ENCODE data around the gene TAOK3. TPM values are rescaled to one million over a fixed set of nuclear protein-coding genes. Genes with fewer than 3 reads are reported as not detected.
A peak's percentile ranks its signal among the peaks of the same experiment; 100 is the strongest.

Gene TAOK3
- total RNA-seq, 1 experiment from 2014 or later, result 55.8 TPM

- intact Hi-C loops (cut with micrococcal nuclease; ENCODE audit: unreplicated experiment), result loop anchor here (1.0 kb wide), 2 partner anchors 33 to 102 kb away; no protein-coding TSS in a partner anchor
- peak overlapping the region; percentile 96 for H3K27ac ChIP-seq
- no peaks in the 10 kb centered on the region for H3K9me2 ChIP-seq (ENCODE audit: insufficient read depth)
- no peaks in the 10 kb centered on the region for H3K9me3 ChIP-seq (ENCODE audit: insufficient read depth, low read depth)
- H3K4me1 ChIP-seq (replicated peaks; ENCODE audit: insufficient read depth), result peaks cover 61% of the 10 kb centered on the region
- peaks cover 30% of the 10 kb centered on the region for H3F3A ChIP-seq (ENCODE audit: insufficient read depth, low read depth)
- H4K20me1 ChIP-seq (ENCODE audit: insufficient read depth), result no peaks in the 10 kb centered on the region
- ChIA-PET CTCF (no interaction called here), POLR2A (ENCODE audit: unreplicated experiment) (no interaction called here)
- peak overlapping the region; percentile 49 for H3K4me3 ChIP-seq
- no peak overlapping the region for H2AFZ ChIP-seq
- BruUV-seq (replicated peaks), result no TSS peak
- peaks cover 36% of the 10 kb centered on the region for H3K79me2 ChIP-seq (ENCODE audit: low read depth)
- H3K36me3 ChIP-seq (ENCODE audit: low read depth), result no peaks in the 10 kb centered on the region
- DNase-seq, result peak in 1 of 2 experiments; percentile 44
- peak overlapping the region; percentile 89 for H3K4me2 ChIP-seq
- TF ChIP-seq CTCF (conservative IDR thresholded peaks at IDR 0.05), result no peak
- no peak for TF ChIP-seq EZH2 (IDR thresholded peaks at IDR 0.05; ENCODE audit: low read depth)
- H3K27me3 ChIP-seq (ENCODE audit: insufficient read depth, low read depth), result no peaks in the 10 kb centered on the region
These were observed 101.5 kb downstream of the TAOK3 start for GRCh38 chr12:118271183-118271582.

GRCh38 chr12:118269806-118270205, 102.9 kb downstream of the TAOK3 start:
- H4K20me1 ChIP-seq (ENCODE audit: insufficient read depth), result no peaks in the 10 kb centered on the region
- H3K36me3 ChIP-seq (ENCODE audit: low read depth), result no peaks in the 10 kb centered on the region
- intact Hi-C loops (cut with micrococcal nuclease; ENCODE audit: unreplicated experiment), result no loop called here
- H3K4me1 ChIP-seq (replicated peaks; ENCODE audit: insufficient read depth), result peaks cover 65% of the 10 kb centered on the region
- H3K79me2 ChIP-seq (ENCODE audit: low read depth), result peaks cover 36% of the 10 kb centered on the region
- H3K9me3 ChIP-seq (ENCODE audit: insufficient read depth, low read depth), result no peaks in the 10 kb centered on the region
- H3F3A ChIP-seq (ENCODE audit: insufficient read depth, low read depth), result peaks cover 30% of the 10 kb centered on the region
- H3K27me3 ChIP-seq (ENCODE audit: insufficient read depth, low read depth), result no peaks in the 10 kb centered on the region
- no peak overlapping the region for H3K4me2 ChIP-seq
- POLR2A ChIA-PET (ENCODE audit: unreplicated experiment), result no interaction called here
- no TSS peak for BruUV-seq (replicated peaks)
- no peak for DNase-seq
- no peaks in the 10 kb centered on the region for H3K9me2 ChIP-seq (ENCODE audit: insufficient read depth)
- H3K27ac ChIP-seq, result peak overlapping the region; percentile 96
- CTCF ChIA-PET, result no interaction called here
- no peak overlapping the region for H3K4me3 ChIP-seq
- H2AFZ ChIP-seq, result no peak overlapping the region
- TF ChIP-seq CTCF (conservative IDR thresholded peaks at IDR 0.05) (no peak), EZH2 (IDR thresholded peaks at IDR 0.05; ENCODE audit: low read depth) (no peak)

- Histone ChIP-seq H4K20me1 (ENCODE audit: insufficient read depth) (no peaks in the 10 kb centered on the region), H3K4me3 (no peak overlapping the region), H3K27ac (no peak overlapping the region), H3K4me2 (no peak overlapping the region), H2AFZ (no peak overlapping the region), H3K4me1 (replicated peaks; ENCODE audit: insufficient read depth) (peaks cover 6% of the 10 kb centered on the region; the same call in 1 of the 2 replicates), H3K9me2 (ENCODE audit: insufficient read depth) (no peaks in the 10 kb centered on the region), H3K27me3 (ENCODE audit: insufficient read depth, low read depth) (no peaks in the 10 kb centered on the region), H3K79me2 (ENCODE audit: low read depth) (no peaks in the 10 kb centered on the region; the same call in 1 of the 2 replicates), H3K9me3 (ENCODE audit: insufficient read depth, low read depth) (no peaks in the 10 kb centered on the region), H3F3A (ENCODE audit: insufficient read depth, low read depth) (no peaks in the 10 kb centered on the region), H3K36me3 (ENCODE audit: low read depth) (no peaks in the 10 kb centered on the region)
- no TSS peak for BruUV-seq (replicated peaks)
- DNase-seq, result peak in 1 of 2 experiments; percentile 16
- ChIA-PET CTCF (no interaction called here), POLR2A (ENCODE audit: unreplicated experiment) (no interaction called here)
- intact Hi-C loops (cut with micrococcal nuclease; ENCODE audit: unreplicated experiment), result no loop called here
- TF ChIP-seq EZH2 (IDR thresholded peaks at IDR 0.05; ENCODE audit: low read depth) (no peak), CTCF (conservative IDR thresholded peaks at IDR 0.05) (no peak)
These were observed 113.6 kb downstream of the TAOK3 start for GRCh38 chr12:118259079-118259478.
